RWPE2 (cell line): ENCODE results near the gene SRSF4.

Experiments used
- ATAC-seq: fragments of 200-7000 bp; cut with Tn5 transposase; 3 replicates; pipeline ENCODE4 v1.9.1; 2021; ENCODE audit warnings: low read depth
- DNase-seq: peaks from one replicate; pipeline ENCODE4 v3.0.0-alpha.2; 2020; ENCODE audit warnings: low spot score
- H3K27ac ChIP-seq: fragments of 450-650 bp; 2 replicates; pipeline ENCODE4 v1.5.1; 2017; ENCODE audit warnings: mild to moderate bottlenecking; ENCODE audit not compliant: poor library complexity, severe bottlenecking
- H3K27me3 ChIP-seq: fragments of 250-450 bp; sonication (Bioruptor Pico); 2 replicates; pipeline ENCODE4 v1.5.1; 2021; ENCODE audit warnings: mild to moderate bottlenecking, moderate library complexity; ENCODE audit not compliant: insufficient read depth, poor library complexity, severe bottlenecking
- H3K36me3 ChIP-seq: fragments of 250-450 bp; sonication (Bioruptor Pico); 2 replicates; pipeline ENCODE4 v1.5.1; 2020; ENCODE audit warnings: low read depth, mild to moderate bottlenecking, moderate library complexity
- H3K4me1 ChIP-seq: fragments of 250-450 bp; sonication (Bioruptor Pico); 2 replicates; pipeline ENCODE4 v1.5.1; 2021; ENCODE audit warnings: mild to moderate bottlenecking, moderate library complexity; ENCODE audit not compliant: insufficient read depth, poor library complexity, severe bottlenecking
- H3K4me3 ChIP-seq: fragments of 250-450 bp; sonication (Bioruptor Pico); 2 replicates; pipeline ENCODE4 v1.5.1; 2021; ENCODE audit warnings: mild to moderate bottlenecking, moderate library complexity; ENCODE audit not compliant: severe bottlenecking
- H3K9me3 ChIP-seq: fragments of 250-450 bp; sonication (Bioruptor Pico); 2 replicates; pipeline ENCODE4 v1.5.1; 2021; ENCODE audit warnings: mild to moderate bottlenecking, moderate library complexity; ENCODE audit not compliant: severe bottlenecking
- CTCF ChIP-seq: fragments of 450-650 bp; IDR thresholded peaks from one replicate; pipeline ENCODE4 v1.5.1; 2017; ENCODE audit warnings: mild to moderate bottlenecking, moderate library complexity; ENCODE audit not compliant: poor library complexity, severe bottlenecking

The SRSF4 gene

GRCh38 chr1:29195881-29196291 is 14.2 kb upstream of the SRSF4 start:
- no peak for TF ChIP-seq CTCF
- Histone ChIP-seq H3K4me1 (peaks cover 8% of the 10 kb centered on the region), H3K4me3 (no peak overlapping the region), H3K27ac (no peak overlapping the region), H3K9me3 (no peaks in the 10 kb centered on the region), H3K27me3 (no peaks in the 10 kb centered on the region), H3K36me3 (peaks cover 29% of the 10 kb centered on the region)
- peak; percentile 29; the same call in 2 of the 3 replicates for ATAC-seq
- DNase-seq = no peak

GRCh38 chr1:29193879-29194455 is 12.3 kb upstream of the SRSF4 start:
- Histone ChIP-seq H3K9me3 (no peaks in the 10 kb centered on the region), H3K4me1 (peaks cover 10% of the 10 kb centered on the region), H3K36me3 (peaks cover 11% of the 10 kb centered on the region; the same call in 1 of the 2 replicates), H3K27ac (no peak overlapping the region), H3K27me3 (no peaks in the 10 kb centered on the region), H3K4me3 (no peak overlapping the region)
- TF ChIP-seq CTCF = no peak
- DNase-seq = no peak
- no peak for ATAC-seq

GRCh38 chr1:29190718-29191117 is 9.0 kb upstream of the SRSF4 start:
- TF ChIP-seq CTCF = no peak
- DNase-seq (no peak), ATAC-seq (no peak)
- no peak overlapping the region for H3K4me3 ChIP-seq
- peak overlapping the region; percentile 20 for H3K27ac ChIP-seq
- H3K36me3 ChIP-seq = no peaks in the 10 kb centered on the region
- no peaks in the 10 kb centered on the region for H3K9me3 ChIP-seq
- peaks cover 10% of the 10 kb centered on the region for H3K4me1 ChIP-seq
- H3K27me3 ChIP-seq = no peaks in the 10 kb centered on the region

GRCh38 chr1:29186707-29187106 is 5.0 kb upstream of the SRSF4 start:
- ATAC-seq = no peak
- no peak overlapping the region for H3K4me3 ChIP-seq
- peaks cover 10% of the 10 kb centered on the region for H3K4me1 ChIP-seq
- no peak for DNase-seq
- no peaks in the 10 kb centered on the region for H3K27me3 ChIP-seq
- H3K9me3 ChIP-seq = no peaks in the 10 kb centered on the region
- no peak for TF ChIP-seq CTCF
- no peak overlapping the region for H3K27ac ChIP-seq
- H3K36me3 ChIP-seq = no peaks in the 10 kb centered on the region

- ATAC-seq (no peak), DNase-seq (no peak)
- Histone ChIP-seq H3K27me3 (no peaks in the 10 kb centered on the region), H3K36me3 (no peaks in the 10 kb centered on the region), H3K4me1 (peaks cover 6% of the 10 kb centered on the region), H3K4me3 (no peak overlapping the region), H3K27ac (no peak overlapping the region), H3K9me3 (no peaks in the 10 kb centered on the region)
- no peak for TF ChIP-seq CTCF
These were observed 4.6 kb upstream of the SRSF4 start for GRCh38 chr1:29186252-29186651.
